AG04449 (cell line): ENCODE results near the gene CCDC184.
"Not testable (repeated sequence)": the region's sequence is repeated elsewhere in the genome, so short reads cannot be mapped to it uniquely, and the experiment has no call there.

ENCODE experiments used
- CTCF ChIA-PET: fragments of 350-600 bp; formaldehyde crosslinking; extraction: SDS; loops from one replicate; lab custom pipeline; 2021; ENCODE audit warnings: antibody characterized with exemption; lab: Yijun Ruan, JAX
- POLR2A ChIA-PET: fragments of 400-600, 350-600 bp; formaldehyde crosslinking; extraction: SDS; loops from one replicate; lab custom pipeline; 2020; ENCODE audit warnings: antibody characterized with exemption, inconsistent platforms; lab: Yijun Ruan, JAX
- DNase-seq: peaks from one replicate; pipeline ENCODE4 v3.0.0-alpha.2; 2010; ENCODE audit warnings: low read depth, low spot score
- H3K4me3 ChIP-seq: 2 replicates; pipeline ENCODE4 v1.5.1; 2011; ENCODE audit warnings: low read depth, mild to moderate bottlenecking, control low read depth, low read length
- CTCF ChIP-seq: IDR thresholded peaks from one replicate; pipeline ENCODE4 v1.5.1; 2011; ENCODE audit warnings: mild to moderate bottlenecking, moderate library complexity, low read length, control low read depth, inconsistent platforms; ENCODE audit not compliant: insufficient read depth; ENCODE audit errors: missing control alignments

CCDC184 gene

GRCh38 chr12:48151103-48151771, 32.2 kb upstream of the CCDC184 start:
- POLR2A ChIA-PET: no interaction called here
- no peak overlapping the region for H3K4me3 ChIP-seq
- CTCF ChIA-PET: interaction anchor here (0.9 to 3.5 kb wide), 5 partner anchors 10 to 38 kb away, joined by 4 to 13 read pairs (median 4); partner anchors contain the start of gene CCDC184
- DNase-seq: no peak
- no peak for TF ChIP-seq CTCF

- POLR2A ChIA-PET, DNase-seq, H3K4me3 ChIP-seq: not testable (repeated sequence)
- CTCF ChIA-PET: interaction anchor here (1.3 kb wide), 1 partner anchor 34 kb away, joined by 5 read pairs; no protein-coding TSS in a partner anchor
These were observed 27.7 kb upstream of the CCDC184 start for GRCh38 chr12:48155786-48156185.

GRCh38 chr12:48156652-48157017, 26.8 kb upstream of the CCDC184 start:
- CTCF ChIA-PET: interaction anchor here (0.8 to 2.4 kb wide), 8 partner anchors 9 to 298 kb away, joined by 3 to 14 read pairs (median 6); partner anchors contain the start of gene PFKM
- POLR2A ChIA-PET: interaction anchor here (1.1 to 1.9 kb wide), 2 partner anchors 14 to 51 kb away, joined by 4 to 9 read pairs; partner anchors contain the start of gene SENP1
- H3K4me3 ChIP-seq: peak overlapping the region; percentile 93
- no peak for DNase-seq
- no peak for TF ChIP-seq CTCF

GRCh38 chr12:48157018-48157888, 26.2 kb upstream of the CCDC184 start, which contains the start of gene ASB8:
TSS of gene ASB8 (minus strand) at chr12:48157515. CDS start at chr12:48153496, 4,019 bp downstream.
- peak; percentile 83 for DNase-seq
- ChIA-PET POLR2A (interaction anchor here (0.6 to 1.9 kb wide), 3 partner anchors 15 to 52 kb away, joined by 4 to 9 read pairs (median 4); partner anchors contain the start of gene SENP1), CTCF (interaction anchor here (0.8 to 2.5 kb wide), 17 partner anchors 8 to 462 kb away, joined by 3 to 14 read pairs (median 5); partner anchors contain the start of genes PFKM and TMEM106C)
- peak within 1 kb of the TSS; percentile 93 for H3K4me3 ChIP-seq
- TF ChIP-seq CTCF: peak; percentile 38

GRCh38 chr12:48157889-48158370, 25.5 kb upstream of the CCDC184 start:
- ChIA-PET POLR2A (interaction anchor here (0.6 to 1.9 kb wide), 2 partner anchors 48 to 52 kb away, joined by 4 to 9 read pairs; partner anchors contain the start of gene SENP1), CTCF (interaction anchor here (0.6 to 2.5 kb wide), 18 partner anchors 8 to 461 kb away, joined by 3 to 14 read pairs (median 4); partner anchors contain the start of genes PFKM and TMEM106C)
- DNase-seq: no peak
- H3K4me3 ChIP-seq: peak overlapping the region; percentile 56
- TF ChIP-seq CTCF: no peak

- POLR2A ChIA-PET: interaction anchor here (0.7 kb wide), 1 partner anchor 339 kb away, joined by 3 read pairs; no protein-coding TSS in a partner anchor
- CTCF ChIA-PET: interaction anchor here (1.0 to 1.5 kb wide), 3 partner anchors 9 to 60 kb away, joined by 3 to 5 read pairs (median 3); no protein-coding TSS in a partner anchor
- no peak for TF ChIP-seq CTCF
- no peak for DNase-seq
- no peak overlapping the region for H3K4me3 ChIP-seq
These were observed 23.4 kb upstream of the CCDC184 start for GRCh38 chr12:48160046-48160445.
